GM19238 (cell line): ENCODE results near the gene HSD3B1.

ENCODE experiments used
- DNase-seq: peaks from one replicate; pipeline ENCODE4 v3.0.0; 2011; ENCODE audit warnings: low spot score; ENCODE audit not compliant: insufficient read length

Gene HSD3B1

GRCh38 chr1:119506941-119507340, at the start of gene HSD3B1:
TSS of gene HSD3B1 (plus strand) at chr1:119507210. CDS start at chr1:119507477, 267 bp downstream.
- no peak for DNase-seq

GRCh38 chr1:119462964-119463363, 44.0 kb upstream of the HSD3B1 start:
- no peak for DNase-seq

GRCh38 chr1:119463569-119463968, 43.4 kb upstream of the HSD3B1 start:
- DNase-seq, result no peak

GRCh38 chr1:119466445-119466844, 40.6 kb upstream of the HSD3B1 start:
- no peak for DNase-seq

- DNase-seq, result no peak
Measured at GRCh38 chr1:119467219-119467618, 39.8 kb upstream of the HSD3B1 start.

- DNase-seq, result no peak
Measured at GRCh38 chr1:119467857-119468668, 38.9 kb upstream of the HSD3B1 start.

- DNase-seq, result no peak
Measured at GRCh38 chr1:119469741-119470140, 37.3 kb upstream of the HSD3B1 start.

- DNase-seq, result no peak
Measured at GRCh38 chr1:119470377-119470776, 36.6 kb upstream of the HSD3B1 start.

- DNase-seq, result no peak
Measured at GRCh38 chr1:119470958-119471357, 36.1 kb upstream of the HSD3B1 start.

GRCh38 chr1:119471566-119471965, 35.4 kb upstream of the HSD3B1 start:
- no peak for DNase-seq

- DNase-seq, result no peak
Measured at GRCh38 chr1:119472080-119472818, 34.8 kb upstream of the HSD3B1 start.

GRCh38 chr1:119472819-119473175, 34.2 kb upstream of the HSD3B1 start:
- DNase-seq, result no peak

GRCh38 chr1:119475866-119476439, 31.1 kb upstream of the HSD3B1 start:
- peak; percentile 20 for DNase-seq

- DNase-seq, result no peak
Measured at GRCh38 chr1:119477710-119478109, 29.3 kb upstream of the HSD3B1 start.

GRCh38 chr1:119480175-119480574, 26.8 kb upstream of the HSD3B1 start:
- no peak for DNase-seq

GRCh38 chr1:119481951-119482350, 25.1 kb upstream of the HSD3B1 start:
- no peak for DNase-seq

GRCh38 chr1:119482517-119483425, 24.2 kb upstream of the HSD3B1 start:
- DNase-seq, result no peak

GRCh38 chr1:119483441-119484200, 23.4 kb upstream of the HSD3B1 start:
- DNase-seq, result no peak

GRCh38 chr1:119485201-119485600, 21.8 kb upstream of the HSD3B1 start:
- DNase-seq, result no peak

GRCh38 chr1:119488216-119488615, 18.8 kb upstream of the HSD3B1 start:
- no peak for DNase-seq

- no peak for DNase-seq
Measured at GRCh38 chr1:119489201-119489600, 17.8 kb upstream of the HSD3B1 start.
